GM12892 (cell line): Measurements from ENCODE around the gene CHTF8.

ENCODE experiments used
- POLR2A ChIP-seq: IDR thresholded peaks from 2 replicates; pipeline ENCODE4 v1.6.1; 2011; ENCODE audit warnings: low read depth, low read length, control low read depth
- POLR2AphosphoS5 ChIP-seq: IDR thresholded peaks from 2 replicates; pipeline ENCODE4 v1.6.1; 2011; ENCODE audit warnings: low read depth, low read length, control low read depth
- TAF1 ChIP-seq: IDR thresholded peaks from 2 replicates; pipeline ENCODE4 v1.6.1; 2011; ENCODE audit warnings: low read depth, mild to moderate bottlenecking, control low read depth, low read length, borderline replicate concordance

- no peak for TF ChIP-seq POLR2A
- no peak for TF ChIP-seq POLR2AphosphoS5
- TF ChIP-seq TAF1: no peak
Observed at GRCh38 chr16:69069504-69069903, 62.9 kb downstream of the CHTF8 start.
